ENCODE results near the gene NOVA2. TPM values are rescaled to one million over a fixed set of nuclear protein-coding genes. Genes with fewer than 3 reads are reported as not detected.

NOVA2 gene
- total RNA-seq, 1 experiment from 2014 or later, result not detected

GRCh38 chr19:45938733-45939319 lies 34.8 kb downstream of the NOVA2 start:
- POLR2A ChIA-PET (ENCODE audit: unreplicated experiment), result no interaction called here
- H3K27me3 ChIP-seq (ENCODE audit: insufficient read depth, low read depth), result peaks cover 55% of the 10 kb centered on the region
- H3K4me3 ChIP-seq, result no peak overlapping the region
- H3K4me1 ChIP-seq (replicated peaks; ENCODE audit: insufficient read depth), result no peaks in the 10 kb centered on the region
- TF ChIP-seq EZH2 (IDR thresholded peaks at IDR 0.05; ENCODE audit: low read depth) (no peak), CTCF (conservative IDR thresholded peaks at IDR 0.05) (no peak)
- no peaks in the 10 kb centered on the region for H3K9me2 ChIP-seq (ENCODE audit: insufficient read depth)
- no peak overlapping the region for H2AFZ ChIP-seq
- H3K9me3 ChIP-seq (ENCODE audit: insufficient read depth, low read depth), result no peaks in the 10 kb centered on the region
- H3K79me2 ChIP-seq (ENCODE audit: low read depth), result no peaks in the 10 kb centered on the region
- H3K36me3 ChIP-seq (ENCODE audit: low read depth), result no peaks in the 10 kb centered on the region
- H4K20me1 ChIP-seq (ENCODE audit: insufficient read depth), result 0 out of 2 replicates have a peak, but pooled peaks cover 6% of the 10 kb centered on the region
- H3K4me2 ChIP-seq, result no peak overlapping the region
- CTCF ChIA-PET, result no interaction called here
- BruUV-seq (replicated peaks), result no TSS peak
- no peak for DNase-seq
- intact Hi-C loops (cut with micrococcal nuclease; ENCODE audit: unreplicated experiment), result no loop called here
- H3K27ac ChIP-seq, result no peak overlapping the region
- H3F3A ChIP-seq (ENCODE audit: insufficient read depth, low read depth), result no peaks in the 10 kb centered on the region

- no TSS peak for BruUV-seq (replicated peaks)
- Histone ChIP-seq H3K36me3 (ENCODE audit: low read depth) (no peaks in the 10 kb centered on the region), H3K79me2 (ENCODE audit: low read depth) (no peaks in the 10 kb centered on the region), H3K4me3 (no peak overlapping the region), H3K4me1 (replicated peaks; ENCODE audit: insufficient read depth) (no peaks in the 10 kb centered on the region), H3K4me2 (no peak overlapping the region), H3F3A (ENCODE audit: insufficient read depth, low read depth) (no peaks in the 10 kb centered on the region), H3K9me2 (ENCODE audit: insufficient read depth) (no peaks in the 10 kb centered on the region), H4K20me1 (ENCODE audit: insufficient read depth) (0 out of 2 replicates have a peak, but pooled peaks cover 6% of the 10 kb centered on the region), H3K9me3 (ENCODE audit: insufficient read depth, low read depth) (no peaks in the 10 kb centered on the region), H3K27me3 (ENCODE audit: insufficient read depth, low read depth) (peaks cover 81% of the 10 kb centered on the region), H3K27ac (no peak overlapping the region), H2AFZ (no peak overlapping the region)
- DNase-seq, result no peak
- intact Hi-C loops (cut with micrococcal nuclease; ENCODE audit: unreplicated experiment), result no loop called here
- ChIA-PET POLR2A (ENCODE audit: unreplicated experiment) (no interaction called here), CTCF (no interaction called here)
- no peak for TF ChIP-seq CTCF (conservative IDR thresholded peaks at IDR 0.05)
- TF ChIP-seq EZH2 (IDR thresholded peaks at IDR 0.05; ENCODE audit: low read depth), result no peak
Observed at GRCh38 chr19:45935267-45935666, 38.4 kb downstream of the NOVA2 start.

GRCh38 chr19:45934551-45935230 lies 39.0 kb downstream of the NOVA2 start:
- intact Hi-C loops (cut with micrococcal nuclease; ENCODE audit: unreplicated experiment), result no loop called here
- POLR2A ChIA-PET (ENCODE audit: unreplicated experiment), result no interaction called here
- Histone ChIP-seq H3K79me2 (ENCODE audit: low read depth) (no peaks in the 10 kb centered on the region), H3K27me3 (ENCODE audit: insufficient read depth, low read depth) (peaks cover 85% of the 10 kb centered on the region), H3K36me3 (ENCODE audit: low read depth) (no peaks in the 10 kb centered on the region), H3K9me2 (ENCODE audit: insufficient read depth) (no peaks in the 10 kb centered on the region), H3K4me2 (no peak overlapping the region), H3K4me3 (no peak overlapping the region), H3K4me1 (replicated peaks; ENCODE audit: insufficient read depth) (no peaks in the 10 kb centered on the region), H3K9me3 (ENCODE audit: insufficient read depth, low read depth) (no peaks in the 10 kb centered on the region), H2AFZ (no peak overlapping the region), H4K20me1 (ENCODE audit: insufficient read depth) (0 out of 2 replicates have a peak, but pooled peaks cover 6% of the 10 kb centered on the region), H3K27ac (no peak overlapping the region), H3F3A (ENCODE audit: insufficient read depth, low read depth) (no peaks in the 10 kb centered on the region)
- BruUV-seq (replicated peaks), result no TSS peak
- no peak for DNase-seq
- TF ChIP-seq CTCF (conservative IDR thresholded peaks at IDR 0.05) (no peak), EZH2 (IDR thresholded peaks at IDR 0.05; ENCODE audit: low read depth) (no peak)
- CTCF ChIA-PET, result interaction anchor here (0.7 kb wide), 1 partner anchor 32 kb away, joined by 3 read pairs; no protein-coding TSS in a partner anchor
